ENCODE data around the gene CFD.

Gene CFD

DNA sequence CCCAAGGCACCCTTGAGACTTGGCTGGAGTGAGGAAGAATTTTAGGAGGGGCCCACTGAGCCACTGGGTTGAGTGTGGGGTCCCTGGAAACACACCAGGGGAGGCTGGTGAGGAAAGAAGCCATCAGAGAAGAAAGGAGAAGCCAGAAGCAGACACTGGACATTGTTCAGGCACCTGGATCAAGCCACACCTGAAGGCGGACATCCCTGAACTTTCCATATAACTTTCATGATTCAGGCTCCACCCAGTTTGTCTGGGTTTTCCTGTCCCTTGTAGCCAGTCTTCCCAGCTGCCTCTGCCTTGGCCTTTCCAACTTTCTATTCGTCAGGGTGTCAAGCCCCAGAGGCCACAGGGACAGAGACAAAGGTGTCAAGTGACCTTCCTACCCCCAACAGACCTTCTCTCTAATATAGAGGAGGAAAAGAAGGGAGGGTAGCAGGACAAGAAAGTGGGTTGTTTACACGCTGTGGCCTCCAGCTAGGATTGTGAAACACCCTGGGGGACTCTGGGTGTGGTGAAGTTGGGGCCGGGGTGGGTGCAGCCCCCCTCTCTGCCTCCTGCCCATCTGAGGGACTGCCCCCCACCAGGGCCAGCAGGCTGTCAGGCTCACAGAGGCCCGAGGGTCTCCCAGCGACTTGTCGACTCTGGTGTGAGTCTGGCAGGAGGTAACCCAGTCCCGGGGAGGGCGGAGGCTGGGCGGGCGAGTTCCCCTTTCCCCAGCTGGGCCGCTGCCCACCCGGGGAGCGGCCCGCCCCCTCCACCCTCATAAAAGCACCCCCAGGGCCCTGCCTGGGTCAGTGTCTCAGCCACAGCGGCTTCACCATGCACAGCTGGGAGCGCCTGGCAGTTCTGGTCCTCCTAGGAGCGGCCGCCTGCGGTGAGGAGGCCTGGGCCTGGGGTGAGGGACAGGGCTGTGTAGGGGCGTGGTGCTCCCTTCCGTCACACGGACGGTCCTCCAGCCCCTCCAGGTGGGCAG is at the start of gene CFD:
CFD (plus strand) TSS at position 797 of the 976 bp plus-strand sequence; CDS start at position 823, 26 bp downstream.
- TF ChIP-seq, protein P1, sequence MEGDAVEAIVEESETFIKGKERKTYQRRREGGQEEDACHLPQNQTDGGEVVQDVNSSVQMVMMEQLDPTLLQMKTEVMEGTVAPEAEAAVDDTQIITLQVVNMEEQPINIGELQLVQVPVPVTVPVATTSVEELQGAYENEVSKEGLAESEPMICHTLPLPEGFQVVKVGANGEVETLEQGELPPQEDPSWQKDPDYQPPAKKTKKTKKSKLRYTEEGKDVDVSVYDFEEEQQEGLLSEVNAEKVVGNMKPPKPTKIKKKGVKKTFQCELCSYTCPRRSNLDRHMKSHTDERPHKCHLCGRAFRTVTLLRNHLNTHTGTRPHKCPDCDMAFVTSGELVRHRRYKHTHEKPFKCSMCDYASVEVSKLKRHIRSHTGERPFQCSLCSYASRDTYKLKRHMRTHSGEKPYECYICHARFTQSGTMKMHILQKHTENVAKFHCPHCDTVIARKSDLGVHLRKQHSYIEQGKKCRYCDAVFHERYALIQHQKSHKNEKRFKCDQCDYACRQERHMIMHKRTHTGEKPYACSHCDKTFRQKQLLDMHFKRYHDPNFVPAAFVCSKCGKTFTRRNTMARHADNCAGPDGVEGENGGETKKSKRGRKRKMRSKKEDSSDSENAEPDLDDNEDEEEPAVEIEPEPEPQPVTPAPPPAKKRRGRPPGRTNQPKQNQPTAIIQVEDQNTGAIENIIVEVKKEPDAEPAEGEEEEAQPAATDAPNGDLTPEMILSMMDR (conservative IDR thresholded peaks at IDR 0.05), result no peak
- peak within 1 kb of the TSS; percentile 37; the same call in 1 of the 2 replicates for H3K27ac ChIP-seq

DNA sequence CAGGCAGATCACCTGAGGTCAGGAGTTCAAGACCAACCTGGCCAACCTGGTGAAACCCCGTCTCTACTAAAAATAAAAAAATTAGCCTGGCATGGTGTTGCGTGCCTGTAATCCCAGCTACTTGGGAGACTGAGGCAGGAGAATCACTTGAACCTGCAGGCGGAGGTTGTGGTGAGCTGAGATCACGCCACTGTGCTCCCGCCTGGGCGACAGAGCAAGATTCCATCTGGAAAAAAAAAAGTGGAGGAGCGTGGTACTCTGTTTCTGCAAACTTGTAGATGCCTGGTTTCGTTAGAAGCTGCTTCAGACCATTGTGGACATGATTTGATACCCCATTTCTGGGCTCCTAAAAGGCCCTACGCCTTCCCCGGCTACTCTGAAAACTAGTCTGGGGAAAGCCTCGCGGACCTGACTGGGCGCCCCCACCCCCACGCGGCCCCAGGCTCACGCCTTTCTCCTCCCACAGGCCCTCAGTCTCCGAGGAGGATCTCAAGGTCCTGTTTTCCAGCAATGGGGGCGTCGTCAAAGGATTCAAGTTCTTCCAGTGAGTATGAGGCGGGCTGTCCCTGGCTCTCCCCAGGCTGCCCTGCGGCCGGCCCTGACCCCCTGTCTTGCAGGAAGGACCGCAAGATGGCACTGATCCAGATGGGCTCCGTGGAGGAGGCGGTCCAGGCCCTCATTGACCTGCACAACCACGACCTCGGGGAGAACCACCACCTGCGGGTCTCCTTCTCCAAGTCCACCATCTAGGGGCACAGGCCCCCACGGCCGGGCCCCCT is 49.2 kb upstream of the CFD start:
- no peak overlapping the region for H3K27ac ChIP-seq

DNA sequence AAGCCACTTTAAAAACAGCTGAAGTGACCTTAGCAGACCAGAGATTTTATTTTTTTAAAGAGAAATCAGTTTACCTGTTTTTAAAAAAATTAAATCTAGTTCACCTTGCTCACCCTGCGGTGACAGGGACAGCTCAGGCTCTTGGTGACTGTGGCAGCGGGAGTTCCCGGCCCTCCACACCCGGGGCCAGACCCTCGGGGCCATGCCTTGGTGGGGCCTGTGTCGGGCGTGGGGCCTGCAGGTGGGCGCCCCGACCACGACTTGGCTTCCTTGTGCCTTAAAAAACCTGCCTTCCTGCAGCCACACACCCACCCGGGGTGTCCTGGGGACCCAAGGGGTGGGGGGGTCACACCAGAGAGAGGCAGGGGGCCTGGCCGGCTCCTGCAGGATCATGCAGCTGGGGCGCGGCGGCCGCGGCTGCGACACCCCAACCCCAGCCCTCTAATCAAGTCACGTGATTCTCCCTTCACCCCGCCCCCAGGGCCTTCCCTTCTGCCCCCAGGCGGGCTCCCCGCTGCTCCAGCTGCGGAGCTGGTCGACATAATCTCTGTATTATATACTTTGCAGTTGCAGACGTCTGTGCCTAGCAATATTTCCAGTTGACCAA is 48.5 kb upstream of the CFD start:
- TF ChIP-seq, protein P1 (conservative IDR thresholded peaks at IDR 0.05), result no peak
- no peak overlapping the region for H3K27ac ChIP-seq

More for the DNA sequence above, 49.2 kb upstream of the CFD start:
- TF ChIP-seq, protein P1 (conservative IDR thresholded peaks at IDR 0.05), result no peak

DNA sequence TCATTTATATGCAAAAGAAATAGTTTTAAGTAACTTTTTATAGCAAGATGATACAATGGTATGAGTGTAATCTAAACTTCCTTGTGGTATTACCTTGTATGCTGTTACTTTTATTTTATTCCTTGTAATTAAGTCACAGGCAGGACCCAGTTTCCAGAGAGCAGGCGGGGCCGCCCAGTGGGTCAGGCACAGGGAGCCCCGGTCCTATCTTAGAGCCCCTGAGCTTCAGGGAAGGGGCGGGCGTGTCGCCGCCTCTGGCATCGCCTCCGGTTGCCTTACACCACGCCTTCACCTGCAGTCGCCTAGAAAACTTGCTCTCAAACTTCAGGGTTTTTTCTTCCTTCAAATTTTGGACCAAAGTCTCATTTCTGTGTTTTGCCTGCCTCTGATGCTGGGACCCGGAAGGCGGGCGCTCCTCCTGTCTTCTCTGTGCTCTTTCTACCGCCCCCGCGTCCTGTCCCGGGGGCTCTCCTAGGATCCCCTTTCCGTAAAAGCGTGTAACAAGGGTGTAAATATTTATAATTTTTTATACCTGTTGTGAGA is 47.9 kb upstream of the CFD start:
- no peak overlapping the region for H3K27ac ChIP-seq
- TF ChIP-seq, protein P1 (conservative IDR thresholded peaks at IDR 0.05), result no peak

DNA sequence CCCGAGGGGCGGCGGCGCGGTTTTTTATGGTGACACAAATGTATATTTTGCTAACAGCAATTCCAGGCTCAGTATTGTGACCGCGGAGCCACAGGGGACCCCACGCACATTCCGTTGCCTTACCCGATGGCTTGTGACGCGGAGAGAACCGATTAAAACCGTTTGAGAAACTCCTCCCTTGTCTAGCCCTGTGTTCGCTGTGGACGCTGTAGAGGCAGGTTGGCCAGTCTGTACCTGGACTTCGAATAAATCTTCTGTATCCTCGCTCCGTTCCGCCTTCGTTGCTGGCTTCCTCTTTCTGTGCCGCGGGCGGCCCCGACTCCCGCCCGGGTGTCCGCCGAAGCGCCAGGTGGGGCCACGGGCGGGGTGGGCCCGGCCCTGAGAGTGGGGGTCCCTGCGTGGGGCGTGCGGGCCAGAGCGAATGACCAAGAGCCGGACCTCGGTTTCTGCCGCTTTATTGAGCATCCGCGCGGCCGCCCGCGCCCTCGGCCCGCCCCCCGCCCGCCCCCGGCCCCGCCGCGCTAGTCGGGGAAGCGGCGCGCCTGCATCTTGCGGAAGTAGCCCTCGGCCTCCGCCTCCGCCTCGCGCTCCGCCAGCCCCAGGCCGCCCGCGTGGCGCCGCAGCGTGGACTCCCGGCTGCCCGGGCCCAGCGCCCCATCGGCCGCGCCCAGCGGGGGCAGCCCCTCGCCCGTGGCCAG is 47.3 kb upstream of the CFD start:
- TF ChIP-seq, protein P1 (conservative IDR thresholded peaks at IDR 0.05), result no peak
- H3K27ac ChIP-seq, result no peak overlapping the region

DNA sequence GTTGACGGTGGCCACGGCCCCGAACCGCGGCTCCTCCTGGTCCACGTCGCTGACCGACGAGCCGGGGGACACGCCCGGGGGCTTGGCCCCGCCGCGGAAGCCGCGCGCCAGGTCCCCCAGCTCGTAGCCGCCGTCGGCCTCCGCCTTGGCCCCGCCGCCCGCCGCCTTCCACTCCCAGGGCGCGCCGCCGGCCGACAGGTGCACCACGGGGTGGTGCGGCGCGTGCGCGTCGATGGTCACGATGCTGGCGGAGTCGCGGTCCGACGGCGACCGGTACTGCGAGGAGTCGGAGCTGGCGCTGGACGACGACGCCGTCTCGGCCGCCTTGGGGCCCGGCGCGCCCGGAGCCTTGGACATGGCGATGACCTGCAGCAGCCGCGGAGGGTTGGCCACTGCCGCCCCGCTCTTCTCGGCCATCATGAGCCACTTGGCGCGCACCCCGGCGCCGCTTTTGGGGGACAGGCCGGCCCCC is 46.7 kb upstream of the CFD start:
- TF ChIP-seq, protein P1 (conservative IDR thresholded peaks at IDR 0.05), result no peak
- H3K27ac ChIP-seq, result no peak overlapping the region
